VCaP (cell line): ENCODE data around the gene ITGA8.

Experiments used
- H3K27ac ChIP-seq: fragments of 450-650 bp; 2 replicates; pipeline ENCODE4 v1.5.1; 2017
- TF ChIP-seq, protein P1 (sequence below): fragments of 450-650 bp; conservative IDR thresholded peaks from 2 replicates; pipeline ENCODE4 v1.5.1; 2017; ENCODE audit warnings: mild to moderate bottlenecking, moderate library complexity

ITGA8 gene

DNA sequence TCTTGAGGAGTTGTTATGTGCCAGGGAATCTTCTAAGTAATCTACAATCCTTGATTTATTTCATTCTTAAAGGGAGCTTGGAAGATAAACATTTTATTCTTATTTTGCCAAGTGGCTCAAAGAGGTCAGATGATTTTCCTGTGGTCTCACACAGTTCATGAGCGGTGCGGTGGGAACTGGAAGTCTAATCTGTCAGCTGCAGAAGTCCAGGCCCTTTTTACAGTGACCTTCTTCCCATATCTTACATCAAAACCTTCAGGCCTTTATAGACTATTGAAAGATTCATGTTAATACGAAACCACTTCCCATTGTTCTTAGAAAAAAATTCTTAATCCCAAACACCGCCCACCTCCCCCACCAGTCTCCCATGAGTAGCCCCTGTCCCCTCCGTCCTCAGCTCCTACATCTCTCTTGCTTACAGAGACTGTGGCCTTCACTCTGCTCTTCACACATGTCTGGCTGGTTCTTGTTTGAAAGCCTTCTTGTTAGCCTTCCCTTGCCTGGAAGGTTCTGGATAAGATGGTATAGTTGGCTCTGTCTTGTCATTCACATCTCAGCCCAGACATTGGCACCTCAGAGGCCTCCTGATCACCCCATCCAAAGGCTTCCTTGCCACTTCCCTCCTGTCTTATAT lies 61.5 kb downstream of the ITGA8 start:
- TF ChIP-seq, protein P1, sequence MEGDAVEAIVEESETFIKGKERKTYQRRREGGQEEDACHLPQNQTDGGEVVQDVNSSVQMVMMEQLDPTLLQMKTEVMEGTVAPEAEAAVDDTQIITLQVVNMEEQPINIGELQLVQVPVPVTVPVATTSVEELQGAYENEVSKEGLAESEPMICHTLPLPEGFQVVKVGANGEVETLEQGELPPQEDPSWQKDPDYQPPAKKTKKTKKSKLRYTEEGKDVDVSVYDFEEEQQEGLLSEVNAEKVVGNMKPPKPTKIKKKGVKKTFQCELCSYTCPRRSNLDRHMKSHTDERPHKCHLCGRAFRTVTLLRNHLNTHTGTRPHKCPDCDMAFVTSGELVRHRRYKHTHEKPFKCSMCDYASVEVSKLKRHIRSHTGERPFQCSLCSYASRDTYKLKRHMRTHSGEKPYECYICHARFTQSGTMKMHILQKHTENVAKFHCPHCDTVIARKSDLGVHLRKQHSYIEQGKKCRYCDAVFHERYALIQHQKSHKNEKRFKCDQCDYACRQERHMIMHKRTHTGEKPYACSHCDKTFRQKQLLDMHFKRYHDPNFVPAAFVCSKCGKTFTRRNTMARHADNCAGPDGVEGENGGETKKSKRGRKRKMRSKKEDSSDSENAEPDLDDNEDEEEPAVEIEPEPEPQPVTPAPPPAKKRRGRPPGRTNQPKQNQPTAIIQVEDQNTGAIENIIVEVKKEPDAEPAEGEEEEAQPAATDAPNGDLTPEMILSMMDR: no peak

GRCh38 chr10:15652757-15653156 lies 67.0 kb downstream of the ITGA8 start:
- TF ChIP-seq, protein P1: no peak
- H3K27ac ChIP-seq: no peak overlapping the region

More for the DNA sequence above, 61.5 kb downstream of the ITGA8 start:
- no peak overlapping the region for H3K27ac ChIP-seq

GRCh38 chr10:15652117-15652516 lies 67.6 kb downstream of the ITGA8 start:
- TF ChIP-seq, protein P1: no peak
- no peak overlapping the region for H3K27ac ChIP-seq

GRCh38 chr10:15651175-15651574 lies 68.5 kb downstream of the ITGA8 start:
- H3K27ac ChIP-seq: no peak overlapping the region
- TF ChIP-seq, protein P1: no peak

- no peak overlapping the region for H3K27ac ChIP-seq
- TF ChIP-seq, protein P1: no peak
These were observed 77.6 kb downstream of the ITGA8 start for GRCh38 chr10:15642095-15642494.

- no peak overlapping the region for H3K27ac ChIP-seq
- TF ChIP-seq, protein P1: no peak
These were observed 79.1 kb downstream of the ITGA8 start for GRCh38 chr10:15640536-15641085.

GRCh38 chr10:15636446-15636845 lies 83.3 kb downstream of the ITGA8 start:
- TF ChIP-seq, protein P1: no peak
- H3K27ac ChIP-seq: no peak overlapping the region
